ENCODE measurements around the gene TTC28.
A peak's percentile ranks its signal among the peaks of the same experiment; 100 is the strongest.
"Not testable (repeated sequence)": the region's sequence is repeated elsewhere in the genome, so short reads cannot be mapped to it uniquely, and the experiment has no call there.

TTC28 gene

GRCh38 chr22:28480000-28480715 lies 199.5 kb downstream of the TTC28 start:
- DNase-seq: no peak

GRCh38 chr22:28478564-28478963 lies 201.1 kb downstream of the TTC28 start:
- no peak for DNase-seq

GRCh38 chr22:28477556-28477955 lies 202.1 kb downstream of the TTC28 start:
- no peak for DNase-seq

GRCh38 chr22:28474330-28474729 lies 205.3 kb downstream of the TTC28 start:
- no peak for DNase-seq

GRCh38 chr22:28473258-28473657 lies 206.4 kb downstream of the TTC28 start:
- DNase-seq: no peak

GRCh38 chr22:28467055-28467454 lies 212.6 kb downstream of the TTC28 start:
- DNase-seq: not testable (repeated sequence)

- no peak for DNase-seq
Observed at GRCh38 chr22:28466399-28466798, 213.2 kb downstream of the TTC28 start.

GRCh38 chr22:28465841-28466240 lies 213.8 kb downstream of the TTC28 start:
- DNase-seq: no peak

- peak; percentile 43 for DNase-seq
Observed at GRCh38 chr22:28464127-28464526, 215.5 kb downstream of the TTC28 start.

GRCh38 chr22:28463408-28463807 lies 216.2 kb downstream of the TTC28 start:
- not testable (repeated sequence) for DNase-seq

GRCh38 chr22:28462901-28463300 lies 216.7 kb downstream of the TTC28 start:
- DNase-seq: no peak

- no peak for DNase-seq
Observed at GRCh38 chr22:28462041-28462440, 217.6 kb downstream of the TTC28 start.

GRCh38 chr22:28454431-28455064 lies 225.1 kb downstream of the TTC28 start:
- DNase-seq: no peak

- no peak for DNase-seq
Observed at GRCh38 chr22:28450109-28450508, 229.5 kb downstream of the TTC28 start.

GRCh38 chr22:28449041-28449440 lies 230.6 kb downstream of the TTC28 start:
- DNase-seq: no peak

- no peak for DNase-seq
Observed at GRCh38 chr22:28448625-28449024, 231.0 kb downstream of the TTC28 start.

- DNase-seq: no peak
Observed at GRCh38 chr22:28444659-28445058, 235.0 kb downstream of the TTC28 start.

- DNase-seq: peak; percentile 83
Observed at GRCh38 chr22:28443526-28443876, 236.1 kb downstream of the TTC28 start.

GRCh38 chr22:28442711-28443525 lies 236.7 kb downstream of the TTC28 start:
- peak; percentile 61 for DNase-seq

GRCh38 chr22:28442264-28442710 lies 237.4 kb downstream of the TTC28 start:
- peak; percentile 82 for DNase-seq

GRCh38 chr22:28441720-28442263 lies 237.8 kb downstream of the TTC28 start:
- no peak for DNase-seq

GRCh38 chr22:28440592-28441390 lies 238.8 kb downstream of the TTC28 start:
- peak; percentile 49 for DNase-seq
